Loucy (cell line): ENCODE measurements around the gene CTIF.

Experiments
- H2AFZ ChIP-seq: fragments of 200-600 bp; sonication (generic); 2 replicates; pipeline ENCODE4 v1.6.0; 2016; ENCODE audit warnings: antibody characterized with exemption, mild to moderate bottlenecking, low read length, moderate library complexity
- H3F3A ChIP-seq: fragments of 200-600 bp; 2 replicates; pipeline ENCODE4 v1.6.0; 2016; ENCODE audit warnings: antibody characterized with exemption, low read depth, mild to moderate bottlenecking
- H3K27me3 ChIP-seq: fragments of 200-600 bp; sonication (generic); 2 replicates; pipeline ENCODE4 v1.6.1; 2014; ENCODE audit warnings: low read length, mild to moderate bottlenecking; ENCODE audit not compliant: insufficient read depth, poor library complexity, severe bottlenecking
- H3K36me3 ChIP-seq: fragments of 200-600 bp; sonication (generic); 2 replicates; pipeline ENCODE4 v1.6.1; 2016; ENCODE audit warnings: low read length; ENCODE audit not compliant: insufficient read depth
- H3K4me1 ChIP-seq: fragments of 200-600 bp; sonication (generic); 2 replicates; pipeline ENCODE4 v1.5.1; 2014; ENCODE audit warnings: low read length, mild to moderate bottlenecking; ENCODE audit not compliant: insufficient read depth, poor library complexity, severe bottlenecking
- H3K4me2 ChIP-seq: fragments of 200-600 bp; sonication (generic); 2 replicates; pipeline ENCODE4 v1.6.0; 2014; ENCODE audit warnings: antibody characterized with exemption, low read length, low read depth, mild to moderate bottlenecking; ENCODE audit not compliant: poor library complexity, severe bottlenecking
- H3K4me3 ChIP-seq: fragments of 200-600 bp; sonication (generic); 2 replicates; pipeline ENCODE4 v1.5.1; 2014; ENCODE audit warnings: low read length, mild to moderate bottlenecking, mixed read lengths; ENCODE audit not compliant: poor library complexity, severe bottlenecking
- H3K79me2 ChIP-seq: fragments of 200-600 bp; sonication (generic); 2 replicates; pipeline ENCODE4 v1.6.1; 2014; ENCODE audit warnings: low read length; ENCODE audit not compliant: insufficient read depth
- H3K9ac ChIP-seq: fragments of 200-600 bp; sonication (generic); 2 replicates; pipeline ENCODE4 v1.6.0; 2014; ENCODE audit warnings: mild to moderate bottlenecking, low read depth, low read length, moderate library complexity; ENCODE audit not compliant: poor library complexity, severe bottlenecking
- H3K9me2 ChIP-seq: fragments of 200-600 bp; sonication (generic); replicated peaks from 2 replicates; pipeline ENCODE4 v1.6.1; 2016; ENCODE audit warnings: low read depth, low read length, mixed read lengths
- H3K9me3 ChIP-seq: fragments of 200-600 bp; sonication (generic); 2 replicates; pipeline ENCODE4 v1.6.1; 2014; ENCODE audit warnings: mild to moderate bottlenecking, antibody characterized with exemption, low read length, low read depth; ENCODE audit not compliant: insufficient read depth
- H4K20me1 ChIP-seq: fragments of 200-600 bp; sonication (generic); 2 replicates; pipeline ENCODE4 v1.6.0; 2014; ENCODE audit warnings: antibody characterized with exemption, low read length, mild to moderate bottlenecking; ENCODE audit not compliant: insufficient read depth, poor library complexity, severe bottlenecking
- CTCF ChIP-seq: fragments of 200-600 bp; sonication (generic); conservative IDR thresholded peaks from 2 replicates; pipeline ENCODE4 v1.5.1; 2014; ENCODE audit warnings: mild to moderate bottlenecking, antibody characterized with exemption, low read length
- EZH2phosphoT487 ChIP-seq: fragments of 200-600 bp; IDR thresholded peaks from 2 replicates; pipeline ENCODE4 v1.6.1; 2018; ENCODE audit warnings: antibody characterized with exemption, mild to moderate bottlenecking, moderate library complexity, borderline replicate concordance

The CTIF gene

GRCh38 chr18:48784656-48785055 is 245.8 kb downstream of the CTIF start:
- no peak overlapping the region for H3K9ac ChIP-seq
- no peaks in the 10 kb centered on the region for H3F3A ChIP-seq
- H3K4me1 ChIP-seq: peaks cover 4% of the 10 kb centered on the region
- TF ChIP-seq CTCF: no peak
- H3K36me3 ChIP-seq: peaks cover 19% of the 10 kb centered on the region; the same call in 1 of the 2 replicates
- no peak overlapping the region for H3K4me3 ChIP-seq
- no peaks in the 10 kb centered on the region for H4K20me1 ChIP-seq
- H3K27me3 ChIP-seq: no peaks in the 10 kb centered on the region
- H3K4me2 ChIP-seq: no peak overlapping the region
- no peaks in the 10 kb centered on the region for H3K9me3 ChIP-seq
- no peak overlapping the region for H2AFZ ChIP-seq
- H3K9me2 ChIP-seq: no peaks in the 10 kb centered on the region
- no peaks in the 10 kb centered on the region for H3K79me2 ChIP-seq

GRCh38 chr18:48785091-48785614 is 246.3 kb downstream of the CTIF start:
- Histone ChIP-seq H3K4me1 (peaks cover 4% of the 10 kb centered on the region), H2AFZ (no peak overlapping the region), H3K36me3 (peaks cover 19% of the 10 kb centered on the region; the same call in 1 of the 2 replicates), H4K20me1 (no peaks in the 10 kb centered on the region), H3F3A (no peaks in the 10 kb centered on the region), H3K4me2 (no peak overlapping the region), H3K9ac (no peak overlapping the region), H3K9me2 (no peaks in the 10 kb centered on the region), H3K4me3 (no peak overlapping the region), H3K9me3 (no peaks in the 10 kb centered on the region), H3K79me2 (no peaks in the 10 kb centered on the region), H3K27me3 (no peaks in the 10 kb centered on the region)
- TF ChIP-seq EZH2phosphoT487: no peak

- no peak for TF ChIP-seq EZH2phosphoT487
- TF ChIP-seq CTCF: no peak
- peaks cover 4% of the 10 kb centered on the region for H3K4me1 ChIP-seq
Measured at GRCh38 chr18:48785736-48786454, 247.1 kb downstream of the CTIF start.

More at GRCh38 chr18:48785736-48786454, 247.1 kb downstream of the CTIF start:
- H3K36me3 ChIP-seq: peaks cover 19% of the 10 kb centered on the region; the same call in 1 of the 2 replicates
- no peaks in the 10 kb centered on the region for H4K20me1 ChIP-seq
- H3K9me3 ChIP-seq: no peaks in the 10 kb centered on the region
- H2AFZ ChIP-seq: no peak overlapping the region
- no peaks in the 10 kb centered on the region for H3K9me2 ChIP-seq
- no peak overlapping the region for H3K4me2 ChIP-seq
- no peaks in the 10 kb centered on the region for H3K27me3 ChIP-seq
- H3K4me3 ChIP-seq: no peak overlapping the region
- no peaks in the 10 kb centered on the region for H3K79me2 ChIP-seq
- H3K9ac ChIP-seq: no peak overlapping the region
- H3F3A ChIP-seq: no peaks in the 10 kb centered on the region
